Measurements from ENCODE around the gene NPIPA3.
"Not testable (repeated sequence)": the region's sequence is repeated elsewhere in the genome, so short reads cannot be mapped to it uniquely, and the experiment has no call there.

The NPIPA3 gene

GRCh38 chr16:14773654-14774053 lies 70.4 kb downstream of the NPIPA3 start:
- H3K27ac ChIP-seq (ENCODE audit: low read length); H3K9ac ChIP-seq (ENCODE audit: low read length in 2 of 2); H3K4me1 ChIP-seq (ENCODE audit: control insufficient read depth, insufficient read depth, low read length); H3K27me3 ChIP-seq (ENCODE audit: control insufficient read depth in 1 of 2, insufficient read depth in 2 of 2, low read length in 2 of 2); H3K9me3 ChIP-seq (ENCODE audit: control insufficient read depth in 2 of 2, low read length in 2 of 2); H3K36me3 ChIP-seq (ENCODE audit: control insufficient read depth in 2 of 2, insufficient read depth in 2 of 2, low read length in 2 of 2); H3K4me3 ChIP-seq (ENCODE audit: low read length in 2 of 2): not testable (repeated sequence)

GRCh38 chr16:14775624-14776023 lies 72.4 kb downstream of the NPIPA3 start:
- H3K36me3 ChIP-seq (ENCODE audit: control insufficient read depth in 2 of 2, insufficient read depth in 2 of 2, low read length in 2 of 2); H3K9ac ChIP-seq (ENCODE audit: low read length in 2 of 2); H3K4me3 ChIP-seq (ENCODE audit: low read length in 2 of 2); H3K4me1 ChIP-seq (ENCODE audit: control insufficient read depth, insufficient read depth, low read length); H3K27me3 ChIP-seq (ENCODE audit: control insufficient read depth in 1 of 2, insufficient read depth in 2 of 2, low read length in 2 of 2); H3K27ac ChIP-seq (ENCODE audit: low read length); H3K9me3 ChIP-seq (ENCODE audit: control insufficient read depth in 2 of 2, low read length in 2 of 2): not testable (repeated sequence)

Measured in stomach smooth muscle (tissue), 2 donors.